ENCODE measurements around the gene PRDM10. TPM values are rescaled to one million over a fixed set of nuclear protein-coding genes. Genes with fewer than 3 reads are reported as not detected.

The PRDM10 gene
- total and polyA plus RNA-seq, 10 of the 15 experiments (the other 5 are each of a cell fraction or from before 2014, with no cell fraction given): 0.93 to 6.2 (median 4.1) TPM

DNA sequence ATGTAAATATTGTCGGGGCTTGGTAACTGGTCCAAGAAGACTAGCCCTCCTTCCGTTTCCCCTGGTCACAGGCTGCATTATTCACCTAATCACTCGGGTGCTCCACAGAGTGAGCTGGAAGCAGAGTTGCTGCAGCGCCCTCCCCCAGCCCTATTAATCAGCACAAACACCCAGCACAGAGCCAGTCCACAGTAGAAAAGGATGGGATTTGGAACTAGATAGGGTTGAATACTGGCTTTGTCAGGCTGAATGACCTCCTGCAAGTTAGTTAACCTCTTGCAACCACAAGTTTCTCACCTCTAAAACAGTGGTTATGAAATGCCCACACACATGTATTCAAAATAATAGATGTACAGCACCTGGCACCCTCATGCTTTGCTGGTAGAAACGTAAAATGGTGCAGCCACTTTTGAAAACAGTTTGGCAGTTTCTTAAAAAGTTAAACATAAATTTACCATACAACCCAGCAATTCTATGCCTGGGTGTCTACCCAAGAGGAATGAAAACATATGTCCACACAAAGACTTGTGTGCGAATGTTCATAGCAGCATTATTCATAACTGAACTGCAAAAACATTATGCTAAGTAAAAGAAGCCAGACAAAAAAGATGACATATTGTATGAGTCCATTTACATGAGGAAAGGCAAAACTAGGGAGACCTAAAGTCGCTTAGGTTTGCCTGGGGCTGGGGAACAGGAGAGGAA is 35.4 kb upstream of the PRDM10 start:
- 53% methylated on average over 7 of the region's 7 CpGs for WGBS (ENCODE audit: insufficient coverage, insufficient replicate concordance, low lambda C conversion rate, missing lambda C conversion rate)
- ChIA-PET CTCF (no interaction called here), POLR2A (no interaction called here), SMC1A (ENCODE audit: uncharacterized antibody, unreplicated experiment) (interaction anchor here (0.6 kb wide), 1 partner anchor 13 kb away, joined by 4 read pairs; no protein-coding TSS in a partner anchor), RAD21 (ENCODE audit: unreplicated experiment) (no interaction called here)
- ATAC-seq: peak; percentile 87
- Histone ChIP-seq H3K4me3 (no peak overlapping the region), H3K9me3 (replicated peaks; ENCODE audit: control insufficient read depth, insufficient read depth, low read length) (no peaks in the 10 kb centered on the region), H3K27me3 (replicated peaks in 1 of 2; ENCODE audit: control insufficient read depth in 2 of 2, insufficient read depth in 2 of 2, low read length in 1 of 2) (no peaks in the 10 kb centered on the region; a peak in 3 of 4 replicates), H3K27ac (ENCODE audit: control insufficient read depth, insufficient read depth) (no peak overlapping the region), H3K36me3 (ENCODE audit: control insufficient read depth in 2 of 2, insufficient read depth in 2 of 2, low read length in 1 of 2) (no peaks in the 10 kb centered on the region), H3K9ac (ENCODE audit: control insufficient read depth, insufficient read depth, low read length) (no peak overlapping the region), H3K4me2 (ENCODE audit: control insufficient read depth, insufficient read depth) (no peak overlapping the region), H4K20me1 (ENCODE audit: control insufficient read depth, insufficient read depth) (no peaks in the 10 kb centered on the region), H3K4me1 (ENCODE audit: control insufficient read depth, insufficient read depth, low read length) (no peaks in the 10 kb centered on the region), H2AFZ (ENCODE audit: control insufficient read depth, low read depth, low read length) (no peak overlapping the region), H3K79me2 (ENCODE audit: control insufficient read depth, insufficient read depth, low read length) (no peaks in the 10 kb centered on the region)
- intact Hi-C loops (cut with micrococcal nuclease; ENCODE audit: unreplicated experiment) (no loop called here), in situ Hi-C loops (cut with MboI) (no loop called here)
- no TSS peak for BruUV-seq (replicated peaks)
- FAIRE-seq: no peak
- TF ChIP-seq MTA2 (IDR thresholded peaks at IDR 0.05; ENCODE audit: low read depth): 0 out of 2 replicates have a peak, but pooled peaks have one; percentile 18
- TF ChIP-seq ZNF384 (IDR thresholded peaks at IDR 0.05; ENCODE audit: borderline replicate concordance, low read depth, low read length): no peak
- TF ChIP-seq DPF2 (IDR thresholded peaks at IDR 0.05): 0 out of 2 replicates have a peak, but pooled peaks have one; percentile 26
- TF ChIP-seq RCOR1 (conservative IDR thresholded peaks at IDR 0.05; ENCODE audit: low read depth, low read length): no peak
- TF ChIP-seq NR2F1 (conservative IDR thresholded peaks at IDR 0.05): peak; percentile 93
- TF ChIP-seq RB1 (IDR thresholded peaks at IDR 0.05; ENCODE audit: borderline replicate concordance): no peak
- TF ChIP-seq NFYA (IDR thresholded peaks at IDR 0.05; ENCODE audit: borderline replicate concordance, low read depth, low read length): no peak
- TF ChIP-seq, protein P1, sequence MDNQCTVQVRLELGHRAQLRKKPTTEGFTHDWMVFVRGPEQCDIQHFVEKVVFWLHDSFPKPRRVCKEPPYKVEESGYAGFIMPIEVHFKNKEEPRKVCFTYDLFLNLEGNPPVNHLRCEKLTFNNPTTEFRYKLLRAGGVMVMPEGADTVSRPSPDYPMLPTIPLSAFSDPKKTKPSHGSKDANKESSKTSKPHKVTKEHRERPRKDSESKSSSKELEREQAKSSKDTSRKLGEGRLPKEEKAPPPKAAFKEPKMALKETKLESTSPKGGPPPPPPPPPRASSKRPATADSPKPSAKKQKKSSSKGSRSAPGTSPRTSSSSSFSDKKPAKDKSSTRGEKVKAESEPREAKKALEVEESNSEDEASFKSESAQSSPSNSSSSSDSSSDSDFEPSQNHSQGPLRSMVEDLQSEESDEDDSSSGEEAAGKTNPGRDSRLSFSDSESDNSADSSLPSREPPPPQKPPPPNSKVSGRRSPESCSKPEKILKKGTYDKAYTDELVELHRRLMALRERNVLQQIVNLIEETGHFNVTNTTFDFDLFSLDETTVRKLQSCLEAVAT (IDR thresholded peaks at IDR 0.05): no peak
- TF ChIP-seq, protein P2, sequence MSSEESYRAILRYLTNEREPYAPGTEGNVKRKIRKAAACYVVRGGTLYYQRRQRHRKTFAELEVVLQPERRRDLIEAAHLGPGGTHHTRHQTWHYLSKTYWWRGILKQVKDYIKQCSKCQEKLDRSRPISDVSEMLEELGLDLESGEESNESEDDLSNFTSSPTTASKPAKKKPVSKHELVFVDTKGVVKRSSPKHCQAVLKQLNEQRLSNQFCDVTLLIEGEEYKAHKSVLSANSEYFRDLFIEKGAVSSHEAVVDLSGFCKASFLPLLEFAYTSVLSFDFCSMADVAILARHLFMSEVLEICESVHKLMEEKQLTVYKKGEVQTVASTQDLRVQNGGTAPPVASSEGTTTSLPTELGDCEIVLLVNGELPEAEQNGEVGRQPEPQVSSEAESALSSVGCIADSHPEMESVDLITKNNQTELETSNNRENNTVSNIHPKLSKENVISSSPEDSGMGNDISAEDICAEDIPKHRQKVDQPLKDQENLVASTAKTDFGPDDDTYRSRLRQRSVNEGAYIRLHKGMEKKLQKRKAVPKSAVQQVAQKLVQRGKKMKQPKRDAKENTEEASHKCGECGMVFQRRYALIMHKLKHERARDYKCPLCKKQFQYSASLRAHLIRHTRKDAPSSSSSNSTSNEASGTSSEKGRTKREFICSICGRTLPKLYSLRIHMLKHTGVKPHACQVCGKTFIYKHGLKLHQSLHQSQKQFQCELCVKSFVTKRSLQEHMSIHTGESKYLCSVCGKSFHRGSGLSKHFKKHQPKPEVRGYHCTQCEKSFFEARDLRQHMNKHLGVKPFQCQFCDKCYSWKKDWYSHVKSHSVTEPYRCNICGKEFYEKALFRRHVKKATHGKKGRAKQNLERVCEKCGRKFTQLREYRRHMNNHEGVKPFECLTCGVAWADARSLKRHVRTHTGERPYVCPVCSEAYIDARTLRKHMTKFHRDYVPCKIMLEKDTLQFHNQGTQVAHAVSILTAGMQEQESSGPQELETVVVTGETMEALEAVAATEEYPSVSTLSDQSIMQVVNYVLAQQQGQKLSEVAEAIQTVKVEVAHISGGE (CRISPR knock-in tag; IDR thresholded peaks at IDR 0.05): no peak
- TF ChIP-seq, protein P3, sequence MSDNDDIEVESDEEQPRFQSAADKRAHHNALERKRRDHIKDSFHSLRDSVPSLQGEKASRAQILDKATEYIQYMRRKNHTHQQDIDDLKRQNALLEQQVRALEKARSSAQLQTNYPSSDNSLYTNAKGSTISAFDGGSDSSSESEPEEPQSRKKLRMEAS (IDR thresholded peaks at IDR 0.05; ENCODE audit: low read depth, low read length): no peak
- no peak for DNase-seq (ENCODE audit: low read depth, low spot score)

Measured in GM12878 (cell line).